Activated naive CD4-positive, alpha-beta T cell treated with anti-CD3 and anti-CD28 coated beads, Interleukin-2, amount 50 U/mL, for 72 hours (primary cell): ENCODE measurements around the gene STBD1. TPM values are rescaled to one million over a fixed set of nuclear protein-coding genes. Genes with fewer than 3 reads are reported as not detected.

Experiments used
- ATAC-seq, 2 donors: fragments of 150-1000 bp; cut with Tn5 transposase; 2 replicates each; pipeline ENCODE4 v1.10.0; 2021; ENCODE audit warnings: mild to moderate bottlenecking in 2 of 2, moderate library complexity in 2 of 2
- DNase-seq, 2 donors: peaks; one replicate each; pipeline ENCODE4 v3.0.0; 2021 to 2022; ENCODE audit warnings: low spot score in 2 of 2
- H3K27ac Mint-ChIP-seq, 2 donors: one replicate each; pipeline ENCODE4 v1.8.0; 2022; ENCODE audit warnings: mild to moderate bottlenecking in 2 of 2, mixed read lengths in 2 of 2
- H3K36me3 Mint-ChIP-seq, 2 donors: one replicate each; pipeline ENCODE4 v1.8.0; 2022; ENCODE audit warnings: mixed read lengths in 2 of 2
- H3K9me3 Mint-ChIP-seq, 2 donors: one replicate each; pipeline ENCODE4 v1.8.0; 2022; ENCODE audit warnings: mixed read lengths in 2 of 2
- total RNA-seq, 2 donors: library from RNA; stranded (reverse); gene quantifications; one replicate each; pipeline ENCODE4 v1.2.3, GENCODE V29; 2022

The STBD1 gene
- total RNA-seq, 2 donors from 2014 or later, result 0.19 TPM; not detected in 1

GRCh38 chr4:76306882-76307659 lies 538 bp downstream of the STBD1 start:
- ATAC-seq (no peak), DNase-seq (peak in 1 of 2 donors; percentile 25)
- peak overlapping the region in 1 of 2 donors; percentile 70 for H3K27ac Mint-ChIP-seq
- no peaks in the 10 kb centered on the region for H3K36me3 Mint-ChIP-seq
- H3K9me3 Mint-ChIP-seq, result no peaks in the 10 kb centered on the region

DNA sequence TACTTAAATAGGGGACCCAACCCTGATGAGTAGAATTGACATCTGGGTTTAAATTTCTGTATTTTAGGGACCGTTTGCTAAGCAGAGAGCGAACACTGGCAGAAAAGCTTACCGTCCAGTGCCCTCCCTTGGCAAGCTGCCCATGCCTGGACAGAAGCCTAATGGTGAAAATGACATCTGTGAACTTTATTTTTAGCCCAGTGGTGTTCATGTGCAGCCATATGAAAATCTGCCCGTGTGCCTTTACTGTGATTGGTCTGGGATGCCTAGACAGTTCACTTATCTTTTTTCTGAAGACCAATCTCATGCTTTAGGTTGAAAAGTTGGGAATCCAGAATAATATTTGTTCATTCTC lies 1.1 kb downstream of the STBD1 start:
- no peaks in the 10 kb centered on the region for H3K36me3 Mint-ChIP-seq
- H3K9me3 Mint-ChIP-seq, result no peaks in the 10 kb centered on the region
- ATAC-seq, result no peak
- DNase-seq, result no peak
- H3K27ac Mint-ChIP-seq, result no peak overlapping the region

DNA sequence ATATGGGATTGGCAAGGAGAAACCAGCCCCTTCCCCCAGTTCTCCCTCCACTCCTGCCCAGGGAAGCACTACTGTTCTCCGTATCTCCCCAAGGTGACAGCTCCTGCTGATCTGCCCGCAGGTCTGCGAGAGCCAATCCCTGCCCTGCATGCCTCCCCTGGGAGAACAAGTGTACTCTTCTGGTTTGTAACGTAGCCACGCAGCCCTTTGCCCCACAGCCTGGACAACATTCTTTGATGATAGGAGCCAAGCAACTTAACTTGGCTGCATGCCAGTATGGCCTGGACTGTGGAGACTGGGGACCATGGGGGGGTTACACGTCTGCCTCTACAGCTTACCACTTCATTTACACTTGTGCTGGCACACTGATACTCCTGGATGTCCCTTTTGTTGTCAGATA lies 2.0 kb downstream of the STBD1 start:
- DNase-seq (no peak), ATAC-seq (no peak)
- H3K27ac Mint-ChIP-seq, result no peak overlapping the region
- no peaks in the 10 kb centered on the region for H3K36me3 Mint-ChIP-seq
- no peaks in the 10 kb centered on the region for H3K9me3 Mint-ChIP-seq

DNA sequence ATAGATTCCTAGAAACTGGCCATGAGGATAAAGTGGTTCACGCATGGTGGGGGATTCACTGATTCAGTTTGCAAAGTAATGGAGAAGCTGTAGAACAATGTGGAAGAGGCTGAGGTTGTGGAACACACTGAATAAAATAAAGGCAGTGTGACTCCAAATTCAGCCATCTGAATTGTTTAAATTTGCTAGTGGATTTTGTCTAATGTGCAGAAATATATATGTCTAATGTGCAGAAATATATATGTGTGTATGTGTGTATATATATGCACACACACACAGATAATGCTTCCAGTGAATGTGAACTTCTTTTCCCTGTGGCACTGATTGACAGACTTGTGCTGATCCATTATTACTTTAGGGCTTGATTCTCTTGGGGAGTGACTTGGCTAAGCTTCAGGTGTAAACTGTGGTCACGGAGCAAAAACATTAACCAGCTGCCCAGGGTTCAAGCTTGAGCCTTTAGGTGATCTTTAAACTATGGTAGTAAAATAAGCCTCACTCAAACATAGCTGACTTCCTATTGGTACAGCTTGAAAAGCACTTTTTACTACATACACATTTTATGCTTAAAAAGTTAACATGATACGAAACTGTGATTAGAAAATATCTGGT lies 3.5 kb downstream of the STBD1 start:
- H3K27ac Mint-ChIP-seq, result no peak overlapping the region
- H3K9me3 Mint-ChIP-seq, result no peaks in the 10 kb centered on the region
- no peak for ATAC-seq
- no peak for DNase-seq
- peaks cover 0 to under 1% of the 10 kb centered on the region in 2 donors for H3K36me3 Mint-ChIP-seq

- ATAC-seq (no peak), DNase-seq (no peak)
- Mint-ChIP-seq H3K9me3 (peaks cover 4 to 5% of the 10 kb centered on the region in 2 donors), H3K27ac (no peak overlapping the region), H3K36me3 (peaks cover 0 to 7% of the 10 kb centered on the region in 2 donors)
These were observed 4.2 kb downstream of the STBD1 start for GRCh38 chr4:76310683-76311082.

- no peak overlapping the region for H3K27ac Mint-ChIP-seq
These were observed 5.4 kb downstream of the STBD1 start for GRCh38 chr4:76311896-76312331.

GRCh38 chr4:76312457-76312856 lies 5.9 kb downstream of the STBD1 start:
- ATAC-seq (no peak), DNase-seq (no peak)
- Mint-ChIP-seq H3K36me3 (peaks cover 13 to 22% of the 10 kb centered on the region in 2 donors), H3K27ac (no peak overlapping the region), H3K9me3 (peaks cover 15 to 17% of the 10 kb centered on the region in 2 donors)

More at GRCh38 chr4:76311896-76312331, 5.4 kb downstream of the STBD1 start:
- H3K36me3 Mint-ChIP-seq, result peaks cover 11 to 19% of the 10 kb centered on the region in 2 donors
- DNase-seq, result no peak
- peaks cover 12 to 14% of the 10 kb centered on the region in 2 donors for H3K9me3 Mint-ChIP-seq
- ATAC-seq, result no peak

DNA sequence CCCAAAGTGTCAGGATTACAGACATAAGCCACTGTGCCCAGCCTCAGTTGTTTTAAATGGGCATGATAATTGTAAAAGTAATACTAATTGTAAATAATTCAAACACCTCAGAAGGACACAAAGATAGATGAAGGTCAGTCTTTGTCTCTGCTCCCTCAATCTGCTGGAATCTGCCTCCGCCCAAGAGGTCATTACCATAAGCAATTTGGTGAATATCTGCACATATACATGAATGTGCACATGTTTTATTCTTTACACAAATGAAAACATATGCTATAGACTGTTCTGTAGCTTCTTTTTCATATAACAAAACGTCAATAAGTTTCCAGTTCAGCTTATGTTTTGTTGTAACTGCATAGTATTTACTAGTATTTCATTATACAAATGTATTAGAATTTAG lies 7.0 kb downstream of the STBD1 start:
- H3K9me3 Mint-ChIP-seq, result peaks cover 15 to 21% of the 10 kb centered on the region in 2 donors
- DNase-seq, result no peak

DNA sequence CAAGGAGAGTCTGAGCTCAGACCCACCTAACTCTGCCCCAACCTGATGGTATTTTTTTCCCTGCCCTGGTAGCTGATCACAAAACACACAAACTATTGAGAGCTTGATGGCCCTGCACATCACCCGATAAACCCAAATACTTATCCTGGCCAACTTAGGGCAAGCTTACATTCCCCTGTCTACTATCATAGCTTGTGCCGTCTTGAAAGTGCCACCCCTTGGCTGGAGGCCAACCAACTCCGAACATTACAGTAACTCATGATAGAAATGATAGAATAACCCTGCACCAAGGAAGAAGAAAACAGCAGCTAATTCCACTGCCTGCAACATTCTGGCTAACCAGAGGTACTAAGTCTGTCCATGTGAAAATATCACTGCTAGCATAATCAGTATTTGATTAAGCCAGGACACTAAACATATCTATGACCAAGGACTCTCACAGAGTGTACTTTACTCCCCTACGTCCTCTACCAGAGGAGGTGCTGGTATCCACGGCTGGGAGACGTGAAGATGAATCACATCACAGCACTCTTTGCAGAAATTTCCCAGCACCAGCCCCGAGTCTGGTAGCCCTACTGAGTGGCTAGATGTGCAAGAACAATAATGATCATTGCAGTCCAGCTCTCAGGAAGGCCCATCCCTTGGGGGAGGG lies 8.9 kb downstream of the STBD1 start:
- ATAC-seq, result no peak
- peaks cover 13 to 22% of the 10 kb centered on the region in 2 donors for H3K36me3 Mint-ChIP-seq
- H3K27ac Mint-ChIP-seq, result no peak overlapping the region
- DNase-seq, result no peak
- H3K9me3 Mint-ChIP-seq, result peaks cover 19 to 28% of the 10 kb centered on the region in 2 donors

More for the DNA sequence above, 7.0 kb downstream of the STBD1 start:
- no peak for ATAC-seq
- Mint-ChIP-seq H3K27ac (no peak overlapping the region), H3K36me3 (peaks cover 13 to 22% of the 10 kb centered on the region in 2 donors)

GRCh38 chr4:76316131-76316530 lies 9.6 kb downstream of the STBD1 start:
- peaks cover 23 to 31% of the 10 kb centered on the region in 2 donors for H3K9me3 Mint-ChIP-seq

DNA sequence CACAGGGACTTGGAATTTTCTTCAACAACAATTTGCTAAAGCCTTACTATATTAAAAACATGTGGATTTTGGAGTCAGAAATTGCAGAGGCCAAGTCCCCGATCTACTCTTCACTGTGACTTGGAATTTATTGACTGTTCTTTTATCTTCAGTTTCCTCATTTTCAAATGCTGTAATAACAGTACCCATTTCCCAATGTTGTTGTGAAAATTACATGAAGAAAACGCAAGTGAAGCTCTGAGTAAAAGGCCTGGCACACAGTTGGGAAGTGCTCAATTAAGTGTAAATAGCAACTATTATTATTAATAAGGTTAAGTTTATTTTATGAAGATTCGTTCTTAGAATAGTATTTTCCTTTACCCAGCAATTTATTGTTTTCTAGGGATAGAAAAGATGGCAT lies 15.7 kb downstream of the STBD1 start:
- ATAC-seq, result no peak
- H3K9me3 Mint-ChIP-seq, result peaks cover 15 to 26% of the 10 kb centered on the region in 2 donors
- no peak overlapping the region for H3K27ac Mint-ChIP-seq
- peaks cover 5 to 13% of the 10 kb centered on the region in 2 donors for H3K36me3 Mint-ChIP-seq
- DNase-seq, result no peak

More at GRCh38 chr4:76316131-76316530, 9.6 kb downstream of the STBD1 start:
- Mint-ChIP-seq H3K27ac (no peak overlapping the region), H3K36me3 (peaks cover 13 to 22% of the 10 kb centered on the region in 2 donors)
- ATAC-seq (no peak), DNase-seq (no peak)

GRCh38 chr4:76325072-76325471 lies 18.5 kb downstream of the STBD1 start:
- ATAC-seq, result no peak
- H3K9me3 Mint-ChIP-seq, result peaks cover 15 to 33% of the 10 kb centered on the region in 2 donors
- H3K27ac Mint-ChIP-seq, result no peak overlapping the region
- DNase-seq, result no peak
- H3K36me3 Mint-ChIP-seq, result peaks cover 11 to 13% of the 10 kb centered on the region in 2 donors

GRCh38 chr4:76326515-76326914 lies 20.0 kb downstream of the STBD1 start:
- Mint-ChIP-seq H3K9me3 (peaks cover 8 to 27% of the 10 kb centered on the region in 2 donors), H3K36me3 (peaks cover 11 to 13% of the 10 kb centered on the region in 2 donors), H3K27ac (no peak overlapping the region)
- DNase-seq, result no peak
- ATAC-seq, result no peak

GRCh38 chr4:76334885-76335284 lies 28.4 kb downstream of the STBD1 start:
- Mint-ChIP-seq H3K36me3 (no peaks in the 10 kb centered on the region), H3K9me3 (no peaks in the 10 kb centered on the region), H3K27ac (no peak overlapping the region)
- ATAC-seq (no peak), DNase-seq (no peak)

- DNase-seq (no peak), ATAC-seq (no peak)
- Mint-ChIP-seq H3K36me3 (no peaks in the 10 kb centered on the region), H3K9me3 (no peaks in the 10 kb centered on the region), H3K27ac (no peak overlapping the region)
These were observed 32.8 kb downstream of the STBD1 start for GRCh38 chr4:76339364-76339763.

GRCh38 chr4:76341063-76341462 lies 34.5 kb downstream of the STBD1 start:
- ATAC-seq (no peak), DNase-seq (no peak)
- H3K27ac Mint-ChIP-seq, result no peak overlapping the region
- H3K36me3 Mint-ChIP-seq, result peaks cover 6% of the 10 kb centered on the region in 2 donors
- no peaks in the 10 kb centered on the region for H3K9me3 Mint-ChIP-seq

- DNase-seq (no peak), ATAC-seq (no peak)
- Mint-ChIP-seq H3K27ac (no peak overlapping the region), H3K9me3 (peaks cover 5 to 7% of the 10 kb centered on the region in 2 donors), H3K36me3 (peaks cover 6 to 11% of the 10 kb centered on the region in 2 donors)
These were observed 35.7 kb downstream of the STBD1 start for GRCh38 chr4:76342191-76342590.
